Measurements from ENCODE around the gene MMD.
A peak's percentile ranks its signal among the peaks of the same experiment; 100 is the strongest.
"Not testable (repeated sequence)": the region's sequence is repeated elsewhere in the genome, so short reads cannot be mapped to it uniquely, and the experiment has no call there.

Gene MMD

GRCh38 chr17:55411463-55411855 is 10.2 kb downstream of the MMD start:
- DNase-seq (ENCODE audit: low read depth): no peak
- no peak for TF ChIP-seq CTCF (IDR thresholded peaks at IDR 0.05; ENCODE audit: insufficient read depth, low read depth, low read length, missing control alignments)
- no peak overlapping the region for H3K4me3 ChIP-seq (ENCODE audit: low read length)

- H3K4me3 ChIP-seq (ENCODE audit: low read length): no peak overlapping the region
- TF ChIP-seq CTCF (IDR thresholded peaks at IDR 0.05; ENCODE audit: insufficient read depth, low read depth, low read length, missing control alignments): no peak
- DNase-seq (ENCODE audit: low read depth): peak; percentile 28
These were observed 10.7 kb downstream of the MMD start for GRCh38 chr17:55410722-55411462.

- DNase-seq (ENCODE audit: low read depth): no peak
- no peak overlapping the region for H3K4me3 ChIP-seq (ENCODE audit: low read length)
- TF ChIP-seq CTCF (IDR thresholded peaks at IDR 0.05; ENCODE audit: insufficient read depth, low read depth, low read length, missing control alignments): no peak
These were observed 12.4 kb downstream of the MMD start for GRCh38 chr17:55409030-55409800.

- DNase-seq (ENCODE audit: low read depth): no peak
- no peak overlapping the region for H3K4me3 ChIP-seq (ENCODE audit: low read length)
- TF ChIP-seq CTCF (IDR thresholded peaks at IDR 0.05; ENCODE audit: insufficient read depth, low read depth, low read length, missing control alignments): no peak
These were observed 13.7 kb downstream of the MMD start for GRCh38 chr17:55407641-55408566.

- DNase-seq (ENCODE audit: low read depth): peak; percentile 18
- TF ChIP-seq CTCF (IDR thresholded peaks at IDR 0.05; ENCODE audit: insufficient read depth, low read depth, low read length, missing control alignments): no peak
- no peak overlapping the region for H3K4me3 ChIP-seq (ENCODE audit: low read length)
These were observed 16.0 kb downstream of the MMD start for GRCh38 chr17:55405600-55405999.

- not testable (repeated sequence) for DNase-seq (ENCODE audit: low read depth)
These were observed 17.4 kb downstream of the MMD start for GRCh38 chr17:55404197-55404596.

GRCh38 chr17:55402374-55402773 is 19.3 kb downstream of the MMD start:
- no peak for TF ChIP-seq CTCF (IDR thresholded peaks at IDR 0.05; ENCODE audit: insufficient read depth, low read depth, low read length, missing control alignments)
- DNase-seq (ENCODE audit: low read depth): peak; percentile 39
- H3K4me3 ChIP-seq (ENCODE audit: low read length): no peak overlapping the region

More at GRCh38 chr17:55404197-55404596, 17.4 kb downstream of the MMD start:
- H3K4me3 ChIP-seq (ENCODE audit: low read length): not testable (repeated sequence)
